Breast epithelium (tissue), 4 donors: ENCODE measurements around the gene PIGA. TPM values are rescaled to one million over a fixed set of nuclear protein-coding genes. Genes with fewer than 3 reads are reported as not detected.

Experiments
- DNase-seq, 2 donors: peaks; one replicate each; pipeline ENCODE4 v3.0.0-alpha.2; 2019; ENCODE audit warnings: low spot score in 2 of 2
- H3K27ac ChIP-seq, 2 donors: fragments of 200-600 bp; sonication (generic) in 1 of 2; one replicate each; pipeline ENCODE4 v1.5.1; 2016 to 2019; ENCODE audit warnings: mild to moderate bottlenecking in 1 of 2
- H3K27me3 ChIP-seq, 2 donors: fragments of 200-600 bp; sonication (generic) in 1 of 2; one replicate each; pipeline versions ENCODE4 v1.5.1 to v1.6.0; 2017 to 2019; ENCODE audit warnings: control low read depth in 1 of 2, mild to moderate bottlenecking in 1 of 2
- H3K36me3 ChIP-seq: fragments of 200-600 bp; one replicate; pipeline ENCODE4 v1.5.1; 2019
- H3K4me1 ChIP-seq, 2 donors: fragments of 200-600 bp; sonication (generic); one replicate each; pipeline ENCODE4 v1.5.1; 2016 to 2019; ENCODE audit warnings: control low read depth in 1 of 2
- H3K4me3 ChIP-seq, 3 donors: fragments of 200-600 bp; sonication (generic); 1 replicate in 2 of 3; 2 replicates in 1 of 3; pipeline ENCODE4 v1.5.1; 2016 to 2019; ENCODE audit warnings: mild to moderate bottlenecking in 3 of 3, moderate library complexity in 2 of 3
- H3K9me3 ChIP-seq, 2 donors: fragments of 200-600 bp; sonication (generic) in 1 of 2; one replicate each; pipeline ENCODE4 v1.5.1; 2016 to 2019; ENCODE audit warnings: control low read depth in 1 of 2
- POLR2A ChIP-seq: fragments of 450-650 bp; IDR thresholded peaks from one replicate; pipeline ENCODE4 v1.6.1; 2016; ENCODE audit warnings: antibody characterized with exemption, mild to moderate bottlenecking, moderate library complexity
- POLR2AphosphoS5 ChIP-seq, 3 donors: sonication (generic); formaldehyde crosslinking; IDR thresholded peaks; one replicate each; pipeline ENCODE4 v1.6.1; 2017; ENCODE audit warnings: antibody characterized with exemption in 3 of 3
- intact Hi-C: fragments of 100-400 bp; cut with DNase I; formaldehyde crosslinking; loops from one replicate; pipeline ENCODE4 v1.15.1; 2023; ENCODE audit warnings: low total_unique reads
- total RNA-seq, 3 donors: library from RNA; depleted of rRNA; stranded (reverse); fragments of >200 nt; gene quantifications; one replicate each; pipeline ENCODE4 v1.1.0, GENCODE V29; 2016
- TF ChIP-seq, protein P1 (sequence below), 3 donors: fragments of 450-650 bp; IDR thresholded peaks; one replicate each; pipeline ENCODE4 v1.5.1; 2016 to 2017; ENCODE audit warnings: antibody characterized with exemption in 3 of 3, mild to moderate bottlenecking in 3 of 3, moderate library complexity in 3 of 3

Gene PIGA
- total RNA-seq, 3 donors from 2014 or later, result 9.8 to 19.2 (median 14.4) TPM

DNA sequence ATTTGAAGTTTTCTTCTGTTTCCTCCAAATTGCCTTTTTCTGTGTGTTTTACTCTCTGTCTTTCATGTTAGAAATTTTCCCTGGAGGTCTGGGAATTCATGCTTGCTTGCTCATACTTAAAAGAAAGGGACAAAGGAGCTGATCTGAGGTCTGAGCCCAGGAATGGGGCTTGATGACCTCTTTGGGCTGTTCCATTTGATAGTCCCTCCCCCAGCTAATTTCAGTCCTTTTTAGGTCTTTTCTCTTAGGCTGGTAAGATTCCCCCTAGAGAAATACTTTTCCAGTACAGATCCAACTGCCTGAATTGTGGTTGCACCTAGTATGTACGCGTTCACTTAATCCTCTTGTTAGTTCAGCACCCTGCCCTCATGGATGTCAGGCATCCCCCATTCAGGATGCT is 5.5 kb upstream of the PIGA start:
- intact Hi-C loops, result no loop called here
- TF ChIP-seq POLR2A (no peak), POLR2AphosphoS5 (IDR thresholded peaks at IDR 0.05) (no peak)
- TF ChIP-seq, protein P1, sequence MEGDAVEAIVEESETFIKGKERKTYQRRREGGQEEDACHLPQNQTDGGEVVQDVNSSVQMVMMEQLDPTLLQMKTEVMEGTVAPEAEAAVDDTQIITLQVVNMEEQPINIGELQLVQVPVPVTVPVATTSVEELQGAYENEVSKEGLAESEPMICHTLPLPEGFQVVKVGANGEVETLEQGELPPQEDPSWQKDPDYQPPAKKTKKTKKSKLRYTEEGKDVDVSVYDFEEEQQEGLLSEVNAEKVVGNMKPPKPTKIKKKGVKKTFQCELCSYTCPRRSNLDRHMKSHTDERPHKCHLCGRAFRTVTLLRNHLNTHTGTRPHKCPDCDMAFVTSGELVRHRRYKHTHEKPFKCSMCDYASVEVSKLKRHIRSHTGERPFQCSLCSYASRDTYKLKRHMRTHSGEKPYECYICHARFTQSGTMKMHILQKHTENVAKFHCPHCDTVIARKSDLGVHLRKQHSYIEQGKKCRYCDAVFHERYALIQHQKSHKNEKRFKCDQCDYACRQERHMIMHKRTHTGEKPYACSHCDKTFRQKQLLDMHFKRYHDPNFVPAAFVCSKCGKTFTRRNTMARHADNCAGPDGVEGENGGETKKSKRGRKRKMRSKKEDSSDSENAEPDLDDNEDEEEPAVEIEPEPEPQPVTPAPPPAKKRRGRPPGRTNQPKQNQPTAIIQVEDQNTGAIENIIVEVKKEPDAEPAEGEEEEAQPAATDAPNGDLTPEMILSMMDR (IDR thresholded peaks at IDR 0.05), result no peak
- Histone ChIP-seq H3K36me3 (no peaks in the 10 kb centered on the region), H3K9me3 (no peaks in the 10 kb centered on the region), H3K4me1 (no peaks in the 10 kb centered on the region), H3K27me3 (peaks cover 0 to 47% of the 10 kb centered on the region in 2 donors), H3K4me3 (no peak overlapping the region), H3K27ac (no peak overlapping the region)
- DNase-seq, result no peak

DNA sequence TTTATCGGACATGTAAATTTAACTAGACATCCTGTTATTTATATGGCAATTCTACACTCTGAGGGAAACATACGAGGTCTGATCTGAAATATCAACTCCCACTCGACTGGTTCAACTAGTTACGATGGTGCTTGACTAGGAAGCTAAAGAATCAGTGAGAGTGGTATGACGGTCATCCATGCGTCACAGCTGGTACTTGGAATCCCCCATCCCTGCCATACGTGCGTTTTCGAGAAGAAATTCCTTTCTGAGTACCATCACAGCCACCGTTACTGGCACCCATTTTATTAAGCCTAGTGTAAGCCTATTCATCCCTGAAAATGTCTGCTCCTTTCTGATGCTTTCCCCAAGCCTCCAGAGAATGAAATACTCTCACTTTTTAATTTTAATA is 695 bp upstream of the PIGA start:
- no peaks in the 10 kb centered on the region for H3K4me1 ChIP-seq
- H3K27me3 ChIP-seq, result peaks cover 0 to 28% of the 10 kb centered on the region in 2 donors
- TF ChIP-seq POLR2AphosphoS5 (IDR thresholded peaks at IDR 0.05), result no peak
- TF ChIP-seq, protein P1 (IDR thresholded peaks at IDR 0.05), result no peak
- no peak for TF ChIP-seq POLR2A
- intact Hi-C loops, result no loop called here
- no peaks in the 10 kb centered on the region for H3K36me3 ChIP-seq
- peak overlapping the region; percentile 57 to 73 (median 72) for H3K4me3 ChIP-seq
- no peaks in the 10 kb centered on the region for H3K9me3 ChIP-seq
- peak overlapping the region; percentile 65 to 81 for H3K27ac ChIP-seq
- DNase-seq, result peak in 1 of 2 donors; percentile 22

GRCh38 chrX:15334561-15334960 is 762 bp downstream of the PIGA start:
- TF ChIP-seq POLR2A (no peak), POLR2AphosphoS5 (IDR thresholded peaks at IDR 0.05) (no peak)
- TF ChIP-seq, protein P1 (IDR thresholded peaks at IDR 0.05), result no peak
- intact Hi-C loops, result no loop called here
- Histone ChIP-seq H3K27me3 (peaks cover 0 to 19% of the 10 kb centered on the region in 2 donors), H3K4me1 (no peaks in the 10 kb centered on the region), H3K9me3 (no peaks in the 10 kb centered on the region), H3K27ac (peak overlapping the region; percentile 81 to 88), H3K36me3 (no peaks in the 10 kb centered on the region), H3K4me3 (peak overlapping the region; percentile 57 to 73 (median 72))
- no peak for DNase-seq

GRCh38 chrX:15328821-15329220 is 6.5 kb downstream of the PIGA start:
- TF ChIP-seq POLR2A (no peak), POLR2AphosphoS5 (IDR thresholded peaks at IDR 0.05) (no peak)
- TF ChIP-seq, protein P1 (IDR thresholded peaks at IDR 0.05), result no peak
- DNase-seq, result no peak
- no peaks in the 10 kb centered on the region for H3K36me3 ChIP-seq
- no peaks in the 10 kb centered on the region for H3K4me1 ChIP-seq
- H3K27me3 ChIP-seq, result peaks cover 0 to 16% of the 10 kb centered on the region in 2 donors
- no peak overlapping the region for H3K27ac ChIP-seq
- intact Hi-C loops, result no loop called here
- H3K9me3 ChIP-seq, result no peaks in the 10 kb centered on the region
- H3K4me3 ChIP-seq, result no peak overlapping the region

DNA sequence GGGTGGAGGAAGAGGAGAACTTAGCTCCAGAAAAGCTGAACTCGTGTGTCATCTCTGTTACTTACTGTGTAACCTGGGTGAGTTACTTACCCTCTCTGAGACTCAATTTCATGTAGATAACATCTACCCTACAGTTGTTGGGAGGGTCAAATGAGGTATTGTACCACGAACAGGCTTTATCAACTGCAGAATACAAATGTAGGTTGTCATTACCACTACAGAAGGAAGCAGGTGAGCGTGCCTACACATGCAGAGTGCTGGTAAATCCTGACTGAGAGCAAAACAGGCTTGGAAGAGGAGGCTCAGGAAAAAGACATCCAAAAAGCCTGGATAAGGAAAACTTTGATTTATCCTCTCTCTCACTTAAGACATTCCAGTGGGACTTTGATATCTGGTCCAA is 7.2 kb downstream of the PIGA start:
- TF ChIP-seq, protein P1 (IDR thresholded peaks at IDR 0.05), result no peak
- TF ChIP-seq POLR2A (no peak), POLR2AphosphoS5 (IDR thresholded peaks at IDR 0.05) (no peak)
- H3K27me3 ChIP-seq, result peaks cover 0 to 16% of the 10 kb centered on the region in 2 donors
- intact Hi-C loops, result no loop called here
- H3K27ac ChIP-seq, result no peak overlapping the region
- no peak for DNase-seq
- no peaks in the 10 kb centered on the region for H3K36me3 ChIP-seq
- H3K4me3 ChIP-seq, result no peak overlapping the region
- H3K9me3 ChIP-seq, result no peaks in the 10 kb centered on the region
- H3K4me1 ChIP-seq, result no peaks in the 10 kb centered on the region
